B cell (primary cell): ENCODE measurements around the gene RPL39. TPM values are rescaled to one million over a fixed set of nuclear protein-coding genes. Genes with fewer than 3 reads are reported as not detected.
A peak's percentile ranks its signal among the peaks of the same experiment; 100 is the strongest.

ENCODE experiments used
- ATAC-seq: fragments of 200-7000 bp; cut with Tn5 transposase; one replicate; pipeline ENCODE4 v1.10.0; 2021; ENCODE audit warnings: low read depth, mild to moderate bottlenecking, moderate number of reproducible peaks, moderate library complexity
- CTCF ChIA-PET: fragments of 350-600 bp; sonication (Branson Sonifier 250); formaldehyde crosslinking; loops from one replicate; lab custom pipeline; 2021; ENCODE audit warnings: antibody characterized with exemption, inconsistent platforms; lab: Charles Lee
- POLR2A ChIA-PET: fragments of 350-600 bp; sonication (Branson Sonifier 250); formaldehyde crosslinking; loops from one replicate; lab custom pipeline; 2021; ENCODE audit warnings: antibody characterized with exemption; lab: Charles Lee
- DNase-seq: peaks from one replicate; pipeline ENCODE4 v3.0.0; 2013
- H2AFZ ChIP-seq: 2 replicates; pipeline ENCODE4 v1.6.1; 2012; ENCODE audit warnings: mild to moderate bottlenecking, low read depth, low read length; ENCODE audit not compliant: insufficient read depth, poor library complexity, severe bottlenecking
- H3K27ac ChIP-seq, 2 donors: 1 replicate in 1 of 2; 2 replicates in 1 of 2; pipeline ENCODE4 v1.5.1; 2012 to 2013; ENCODE audit warnings: low read length in 2 of 2, mild to moderate bottlenecking in 2 of 2, moderate library complexity in 1 of 2
- H3K27me3 ChIP-seq, 4 experiments: fragments of 200-600 bp in 1 of 4; sonication (generic) in 1 of 4; replicated peaks in 1 of 4; 1 replicate in 2 of 4; 2 replicates in 2 of 4; pipeline versions ENCODE4 v1.6.1 to v1.7.0; 2013 to 2016; ENCODE audit warnings: low read length in 3 of 4, mild to moderate bottlenecking in 2 of 4, mixed read lengths in 1 of 4, moderate library complexity in 1 of 4; ENCODE audit not compliant: insufficient read depth in 4 of 4, control insufficient read depth in 3 of 4; ENCODE audit errors: control extremely low read depth in 1 of 4
- H3K36me3 ChIP-seq, 2 experiments: replicated peaks in 1 of 2; 1 replicate in 1 of 2; 2 replicates in 1 of 2; pipeline versions ENCODE4 v1.6.1 to v1.7.1; 2013; ENCODE audit warnings: low read length in 1 of 2; ENCODE audit not compliant: insufficient read depth in 2 of 2, control insufficient read depth in 1 of 2; ENCODE audit errors: control extremely low read depth in 1 of 2, extremely low read depth in 1 of 2
- H3K4me1 ChIP-seq, 2 donors: fragments of 200-600 bp in 1 of 2; sonication (generic) in 1 of 2; 1 replicate in 1 of 2; 2 replicates in 1 of 2; pipeline versions ENCODE4 v1.5.1 to v1.6.1; 2013 to 2017; ENCODE audit warnings: low read length in 2 of 2; ENCODE audit not compliant: control insufficient read depth in 2 of 2, insufficient read depth in 2 of 2
- H3K4me2 ChIP-seq: replicated peaks from 2 replicates; pipeline ENCODE3; 2012; ENCODE audit warnings: mild to moderate bottlenecking, low read depth, low read length; ENCODE audit not compliant: poor library complexity, severe bottlenecking
- H3K4me3 ChIP-seq, 5 experiments: fragments of 200-600 bp in 1 of 5; sonication (generic) in 1 of 5; 1 replicate in 3 of 5; 2 replicates in 2 of 5; pipeline versions ENCODE4 v1.5.1 to v1.7.0; 2011 to 2016; ENCODE audit warnings: low read length in 4 of 5, mild to moderate bottlenecking in 4 of 5, low read depth in 2 of 5, control low read depth in 1 of 5, moderate library complexity in 1 of 5; ENCODE audit not compliant: insufficient read depth in 1 of 5; ENCODE audit errors: control extremely low read depth in 1 of 5, extremely low read depth in 1 of 5
- H3K79me2 ChIP-seq: fragments of 200-600 bp; sonication (generic); one replicate; pipeline ENCODE4 v1.6.0; 2016; ENCODE audit warnings: low read length; ENCODE audit not compliant: control insufficient read depth, insufficient read depth
- H3K9ac ChIP-seq: fragments of 200-600 bp; sonication (generic); 2 replicates; pipeline ENCODE4 v1.6.1; 2017; ENCODE audit warnings: mild to moderate bottlenecking, low read length, moderate library complexity
- H3K9me3 ChIP-seq, 3 donors: one replicate each; pipeline versions ENCODE4 v1.6.1 to v1.7.1; 2013; ENCODE audit warnings: low read length in 2 of 3; ENCODE audit not compliant: control insufficient read depth in 2 of 3, insufficient read depth in 1 of 3; ENCODE audit errors: control extremely low read depth in 1 of 3
- H4K20me1 ChIP-seq: 2 replicates; pipeline ENCODE4 v1.6.0; 2012; ENCODE audit warnings: mild to moderate bottlenecking, low read length; ENCODE audit not compliant: insufficient read depth, control insufficient read depth, poor library complexity, severe bottlenecking
- H3K27ac Mint-ChIP-seq: one replicate; pipeline ENCODE4 v1.8.0; 2021; ENCODE audit warnings: mixed read lengths
- H3K27me3 Mint-ChIP-seq: one replicate; pipeline ENCODE4 v1.8.0; 2021; ENCODE audit warnings: mixed read lengths
- H3K4me1 Mint-ChIP-seq: one replicate; pipeline ENCODE4 v1.8.0; 2021; ENCODE audit warnings: mixed read lengths
- H3K4me3 Mint-ChIP-seq: one replicate; pipeline ENCODE4 v1.8.0; 2021; ENCODE audit warnings: mixed read lengths
- H3K9me3 Mint-ChIP-seq: one replicate; pipeline ENCODE4 v1.8.0; 2022; ENCODE audit warnings: mixed read lengths; ENCODE audit not compliant: insufficient read depth
- EZH2 ChIP-seq: IDR thresholded peaks from 2 replicates; pipeline ENCODE4 v1.6.1; 2012; ENCODE audit warnings: borderline replicate concordance, low read depth, mild to moderate bottlenecking, moderate library complexity, low read length; ENCODE audit not compliant: insufficient read depth, poor library complexity, severe bottlenecking
- WGBS: methylation state at CpG from one replicate; pipeline ENCODE4 v1.1.5; 2013; ENCODE audit warnings: missing lambda C conversion rate; ENCODE audit not compliant: insufficient coverage; 5-methylcytosine and 5-hydroxymethylcytosine counted together
- intact Hi-C: fragments of 100-400 bp; cut with micrococcal nuclease; formaldehyde crosslinking; loops from one replicate; pipeline ENCODE4 v1.10.0; 2022
- polyA plus RNA-seq: library from polyadenylated mRNA; depleted of rRNA; stranded (reverse); fragments of >200 nt; gene quantifications from 2 replicates; pipeline ENCODE4 v1.2.3, GENCODE V29; 2012
- total RNA-seq, 2 donors: library from RNA; stranded (reverse); fragments of 120-200 nt in 1 of 2; gene quantifications; 1 replicate in 1 of 2; 2 replicates in 1 of 2; pipeline versions ENCODE4 v1.2.3 to v1.2.4, GENCODE V29; 2013 to 2022
- TF ChIP-seq, protein P1 (sequence below): fragments of 200-600 bp; IDR thresholded peaks from one replicate; pipeline ENCODE4 v1.8.0; 2022; ENCODE audit warnings: antibody characterized with exemption, mild to moderate bottlenecking

The RPL39 gene
- total and polyA plus RNA-seq, 2 donors (not counting 1 experiment from before 2014, with no cell fraction given): 3,356 to 3,572 TPM

- Histone ChIP-seq H3K27ac (peak overlapping the region in 1 of 2 donors; percentile 64), H3K9me3 (no peaks in the 10 kb centered on the region), H3K27me3 (no peaks in the 10 kb centered on the region), H3K79me2 (peaks cover 5% of the 10 kb centered on the region), H3K9ac (no peak overlapping the region), H3K36me3 (no peaks in the 10 kb centered on the region), H2AFZ (no peak overlapping the region), H3K4me3 (no peak overlapping the region), H4K20me1 (no peaks in the 10 kb centered on the region), H3K4me2 (peak overlapping the region; percentile 49), H3K4me1 (peaks cover 49 to 61% of the 10 kb centered on the region in 2 donors)
- H3K27ac Mint-ChIP-seq: peak overlapping the region; percentile 87
- no peak for TF ChIP-seq EZH2
- TF ChIP-seq, protein P1, sequence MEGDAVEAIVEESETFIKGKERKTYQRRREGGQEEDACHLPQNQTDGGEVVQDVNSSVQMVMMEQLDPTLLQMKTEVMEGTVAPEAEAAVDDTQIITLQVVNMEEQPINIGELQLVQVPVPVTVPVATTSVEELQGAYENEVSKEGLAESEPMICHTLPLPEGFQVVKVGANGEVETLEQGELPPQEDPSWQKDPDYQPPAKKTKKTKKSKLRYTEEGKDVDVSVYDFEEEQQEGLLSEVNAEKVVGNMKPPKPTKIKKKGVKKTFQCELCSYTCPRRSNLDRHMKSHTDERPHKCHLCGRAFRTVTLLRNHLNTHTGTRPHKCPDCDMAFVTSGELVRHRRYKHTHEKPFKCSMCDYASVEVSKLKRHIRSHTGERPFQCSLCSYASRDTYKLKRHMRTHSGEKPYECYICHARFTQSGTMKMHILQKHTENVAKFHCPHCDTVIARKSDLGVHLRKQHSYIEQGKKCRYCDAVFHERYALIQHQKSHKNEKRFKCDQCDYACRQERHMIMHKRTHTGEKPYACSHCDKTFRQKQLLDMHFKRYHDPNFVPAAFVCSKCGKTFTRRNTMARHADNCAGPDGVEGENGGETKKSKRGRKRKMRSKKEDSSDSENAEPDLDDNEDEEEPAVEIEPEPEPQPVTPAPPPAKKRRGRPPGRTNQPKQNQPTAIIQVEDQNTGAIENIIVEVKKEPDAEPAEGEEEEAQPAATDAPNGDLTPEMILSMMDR: no peak
- intact Hi-C loops: no loop called here
- 100% methylated on average over 3 of the region's 7 CpGs for WGBS
- POLR2A ChIA-PET: interaction anchor here (0.6 kb wide), 1 partner anchor 135 kb away, joined by 5 read pairs; no protein-coding TSS in a partner anchor
- CTCF ChIA-PET: interaction anchor here (0.7 to 2.2 kb wide), 3 partner anchors 9 to 21 kb away, joined by 3 to 14 read pairs (median 8); no protein-coding TSS in a partner anchor
- no peak for ATAC-seq
- H3K27me3 Mint-ChIP-seq: no peaks in the 10 kb centered on the region
- DNase-seq: no peak
- H3K4me1 Mint-ChIP-seq: peaks cover 44% of the 10 kb centered on the region
- peak overlapping the region; percentile 46 for H3K4me3 Mint-ChIP-seq
- no peaks in the 10 kb centered on the region for H3K9me3 Mint-ChIP-seq
Observed at GRCh38 chrX:119763181-119763580, 28.2 kb downstream of the RPL39 start.

GRCh38 chrX:119762718-119763117, 28.7 kb downstream of the RPL39 start:
- ChIA-PET CTCF (interaction anchor here (0.7 to 1.5 kb wide), 3 partner anchors 9 to 22 kb away, joined by 3 to 6 read pairs (median 3); no protein-coding TSS in a partner anchor), POLR2A (interaction anchor here (0.6 kb wide), 1 partner anchor 134 kb away, joined by 5 read pairs; no protein-coding TSS in a partner anchor)
- peaks cover 49 to 62% of the 10 kb centered on the region in 2 donors for H3K4me1 ChIP-seq
- no peak overlapping the region for H3K4me3 ChIP-seq
- no peak overlapping the region for H3K9ac ChIP-seq
- no peak overlapping the region for H2AFZ ChIP-seq
- TF ChIP-seq EZH2: no peak
- TF ChIP-seq, protein P1: no peak
- H3K27ac ChIP-seq: peak overlapping the region in 1 of 2 donors; percentile 64
- intact Hi-C loops: no loop called here
- Mint-ChIP-seq H3K27me3 (no peaks in the 10 kb centered on the region), H3K27ac (peak overlapping the region; percentile 87), H3K9me3 (no peaks in the 10 kb centered on the region), H3K4me3 (peak overlapping the region; percentile 34), H3K4me1 (peaks cover 44% of the 10 kb centered on the region)
- peaks cover 5% of the 10 kb centered on the region for H3K79me2 ChIP-seq
- H3K4me2 ChIP-seq: peak overlapping the region; percentile 49
- no peaks in the 10 kb centered on the region for H4K20me1 ChIP-seq
- DNase-seq: no peak
- no peaks in the 10 kb centered on the region for H3K9me3 ChIP-seq
- no peaks in the 10 kb centered on the region for H3K27me3 ChIP-seq
- no peak for ATAC-seq
- H3K36me3 ChIP-seq: no peaks in the 10 kb centered on the region
- WGBS: no CpG with 5 or more reads among the region's 3 CpGs
